Measurements from ENCODE around the gene PUDP.
"Not testable (repeated sequence)": the region's sequence is repeated elsewhere in the genome, so short reads cannot be mapped to it uniquely, and the experiment has no call there.

PUDP gene

GRCh38 chrX:7025471-7025870 lies 122.5 kb downstream of the PUDP start:
- DNase-seq = no peak

GRCh38 chrX:7024850-7025249 lies 123.1 kb downstream of the PUDP start:
- DNase-seq = no peak

GRCh38 chrX:7022996-7023395 lies 125.0 kb downstream of the PUDP start:
- DNase-seq = not testable (repeated sequence)

GRCh38 chrX:7021991-7022390 lies 126.0 kb downstream of the PUDP start:
- no peak for DNase-seq

- no peak for DNase-seq
These were observed 128.4 kb downstream of the PUDP start for GRCh38 chrX:7019555-7019954.

- DNase-seq = not testable (repeated sequence)
These were observed 135.6 kb downstream of the PUDP start for GRCh38 chrX:7012262-7012834.

- DNase-seq = not testable (repeated sequence)
These were observed 137.1 kb downstream of the PUDP start for GRCh38 chrX:7010897-7011296.

- DNase-seq = not testable (repeated sequence)
These were observed 140.6 kb downstream of the PUDP start for GRCh38 chrX:7007328-7007727.

All from activated gamma-delta T cell (primary cell).